Testis (tissue), 2 donors: ENCODE data around the gene KCNC3.

Source experiments
- POLR2A ChIP-seq: fragments of 450-650 bp; IDR thresholded peaks from one replicate; pipeline ENCODE4 v1.6.1; 2017; ENCODE audit warnings: antibody characterized with exemption, mild to moderate bottlenecking, moderate library complexity
- TF ChIP-seq, protein P1 (sequence below), 3 experiments: fragments of 450-650 bp in 2 of 3; fragments of 200-600 bp in 1 of 3; sonication (generic) in 1 of 3; IDR thresholded peaks; one replicate each; pipeline ENCODE4 v1.5.1; 2016 to 2019; ENCODE audit warnings: antibody characterized with exemption in 3 of 3, mild to moderate bottlenecking in 2 of 3, moderate library complexity in 1 of 3

DNA sequence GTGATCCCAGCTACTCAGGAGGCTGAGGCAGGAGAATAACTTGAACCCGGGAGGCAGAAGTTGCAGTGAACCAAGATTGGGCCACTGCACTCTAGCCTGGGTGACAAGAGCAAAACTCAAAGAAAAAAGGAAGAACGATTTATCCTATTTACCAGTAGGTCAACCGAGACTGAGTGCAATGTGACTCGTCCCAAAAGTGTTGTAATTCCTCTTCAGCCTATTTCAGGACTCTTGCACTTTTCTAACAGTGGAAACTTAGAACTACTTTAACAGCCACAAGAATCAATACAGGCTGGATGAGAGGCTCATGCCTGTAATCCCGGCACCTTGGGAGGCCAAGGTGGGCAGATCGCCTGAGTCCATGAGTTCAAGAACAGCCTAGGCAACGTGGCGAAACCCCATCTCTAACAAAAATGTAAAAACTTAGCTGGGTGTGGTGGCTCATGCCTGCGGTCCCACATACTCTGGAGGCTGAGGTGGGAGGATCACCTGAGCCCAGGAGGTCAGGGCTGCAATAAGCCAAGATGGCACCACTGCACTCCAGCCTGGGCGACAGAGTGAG lies 42.8 kb upstream of the KCNC3 start:
- TF ChIP-seq, protein P1, sequence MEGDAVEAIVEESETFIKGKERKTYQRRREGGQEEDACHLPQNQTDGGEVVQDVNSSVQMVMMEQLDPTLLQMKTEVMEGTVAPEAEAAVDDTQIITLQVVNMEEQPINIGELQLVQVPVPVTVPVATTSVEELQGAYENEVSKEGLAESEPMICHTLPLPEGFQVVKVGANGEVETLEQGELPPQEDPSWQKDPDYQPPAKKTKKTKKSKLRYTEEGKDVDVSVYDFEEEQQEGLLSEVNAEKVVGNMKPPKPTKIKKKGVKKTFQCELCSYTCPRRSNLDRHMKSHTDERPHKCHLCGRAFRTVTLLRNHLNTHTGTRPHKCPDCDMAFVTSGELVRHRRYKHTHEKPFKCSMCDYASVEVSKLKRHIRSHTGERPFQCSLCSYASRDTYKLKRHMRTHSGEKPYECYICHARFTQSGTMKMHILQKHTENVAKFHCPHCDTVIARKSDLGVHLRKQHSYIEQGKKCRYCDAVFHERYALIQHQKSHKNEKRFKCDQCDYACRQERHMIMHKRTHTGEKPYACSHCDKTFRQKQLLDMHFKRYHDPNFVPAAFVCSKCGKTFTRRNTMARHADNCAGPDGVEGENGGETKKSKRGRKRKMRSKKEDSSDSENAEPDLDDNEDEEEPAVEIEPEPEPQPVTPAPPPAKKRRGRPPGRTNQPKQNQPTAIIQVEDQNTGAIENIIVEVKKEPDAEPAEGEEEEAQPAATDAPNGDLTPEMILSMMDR (IDR thresholded peaks at IDR 0.05) = no peak
- no peak for TF ChIP-seq POLR2A
